ENCODE results near the gene ARL16. TPM values are rescaled to one million over a fixed set of nuclear protein-coding genes. Genes with fewer than 3 reads are reported as not detected.

Gene ARL16
- total and polyA plus RNA-seq, 3 donors from 2014 or later, result 35.7 to 55.8 (median 44.2) TPM

GRCh38 chr17:81690066-81690465 is 6.5 kb upstream of the ARL16 start:
- TF ChIP-seq CTCF (IDR thresholded peaks at IDR 0.05) (no peak), POLR2A (IDR thresholded peaks at IDR 0.05) (no peak)
- Histone ChIP-seq H3K27ac (no peak overlapping the region), H3K4me3 (no peak overlapping the region), H3K4me1 (peaks cover 5% of the 10 kb centered on the region), H3K36me3 (ENCODE audit: low read depth, missing control alignments) (no peaks in the 10 kb centered on the region), H3K27me3 (no peaks in the 10 kb centered on the region), H3K9me3 (no peaks in the 10 kb centered on the region)
- WGBS, 2 donors, result 88 to 90% methylated on average over 18 of the region's 18 CpGs
- no peak for DNase-seq
- intact Hi-C loops (cut with DNase I; ENCODE audit: low total_unique reads), result no loop called here

- Histone ChIP-seq H3K36me3 (ENCODE audit: low read depth, missing control alignments) (no peaks in the 10 kb centered on the region), H3K27me3 (no peaks in the 10 kb centered on the region), H3K9me3 (no peaks in the 10 kb centered on the region), H3K27ac (no peak overlapping the region), H3K4me1 (peaks cover 12% of the 10 kb centered on the region), H3K4me3 (no peak overlapping the region)
- no peak for DNase-seq
- no peak for TF ChIP-seq CTCF (IDR thresholded peaks at IDR 0.05)
- TF ChIP-seq POLR2A (IDR thresholded peaks at IDR 0.05), result no peak
- intact Hi-C loops (cut with DNase I; ENCODE audit: low total_unique reads), result no loop called here
- 90 to 93% methylated on average over 3 to 14 of the region's 14 CpGs for WGBS, 2 donors
Measured at GRCh38 chr17:81688616-81689015, 5.0 kb upstream of the ARL16 start.

- H3K36me3 ChIP-seq (ENCODE audit: low read depth, missing control alignments), result no peaks in the 10 kb centered on the region
- 91 to 92% methylated on average over 23 to 40 of the region's 41 CpGs for WGBS, 2 donors
- H3K4me3 ChIP-seq, result no peak overlapping the region
- TF ChIP-seq CTCF (IDR thresholded peaks at IDR 0.05) (no peak), POLR2A (IDR thresholded peaks at IDR 0.05) (no peak)
- no peaks in the 10 kb centered on the region for H3K27me3 ChIP-seq
- intact Hi-C loops (cut with DNase I; ENCODE audit: low total_unique reads), result no loop called here
- no peak for DNase-seq
- H3K27ac ChIP-seq, result no peak overlapping the region
- H3K9me3 ChIP-seq, result no peaks in the 10 kb centered on the region
- peaks cover 13% of the 10 kb centered on the region for H3K4me1 ChIP-seq
Measured at GRCh38 chr17:81687770-81688541, 4.4 kb upstream of the ARL16 start.

GRCh38 chr17:81686614-81687013 is 3.0 kb upstream of the ARL16 start:
- Histone ChIP-seq H3K4me3 (no peak overlapping the region), H3K9me3 (no peaks in the 10 kb centered on the region), H3K36me3 (ENCODE audit: low read depth, missing control alignments) (no peaks in the 10 kb centered on the region), H3K4me1 (peaks cover 26% of the 10 kb centered on the region), H3K27me3 (no peaks in the 10 kb centered on the region), H3K27ac (no peak overlapping the region)
- intact Hi-C loops (cut with DNase I; ENCODE audit: low total_unique reads), result no loop called here
- no peak for DNase-seq
- TF ChIP-seq POLR2A (IDR thresholded peaks at IDR 0.05) (no peak), CTCF (IDR thresholded peaks at IDR 0.05) (no peak)
- 93 to 94% methylated on average over 12 to 20 of the region's 20 CpGs for WGBS, 2 donors

- peaks cover 27% of the 10 kb centered on the region for H3K4me1 ChIP-seq
- no peak for TF ChIP-seq CTCF (IDR thresholded peaks at IDR 0.05)
- no peak for TF ChIP-seq POLR2A (IDR thresholded peaks at IDR 0.05)
- H3K4me3 ChIP-seq, result peak overlapping the region in 1 of 2 donors; percentile 99
- intact Hi-C loops (cut with DNase I; ENCODE audit: low total_unique reads), result no loop called here
- H3K9me3 ChIP-seq, result no peaks in the 10 kb centered on the region
- 61 to 80% methylated on average over 12 of the region's 12 CpGs for WGBS, 2 donors
- no peaks in the 10 kb centered on the region for H3K27me3 ChIP-seq
- H3K36me3 ChIP-seq (ENCODE audit: low read depth, missing control alignments), result no peaks in the 10 kb centered on the region
- DNase-seq, result no peak
- no peak overlapping the region for H3K27ac ChIP-seq
Measured at GRCh38 chr17:81685108-81685507, 1.5 kb upstream of the ARL16 start.

Data from testis (tissue), 3 donors.